ENCODE data around the gene GCNT1. TPM values are rescaled to one million over a fixed set of nuclear protein-coding genes. Genes with fewer than 3 reads are reported as not detected.
"Not testable (repeated sequence)": the region's sequence is repeated elsewhere in the genome, so short reads cannot be mapped to it uniquely, and the experiment has no call there.

The GCNT1 gene
- total RNA-seq, 1 donor from 2014 or later = 33.7 TPM

GRCh38 chr9:76425677-76426453, 33.1 kb upstream of the GCNT1 start:
- DNase-seq (ENCODE audit: low spot score) = no peak
- Mint-ChIP-seq H3K36me3 (ENCODE audit: low read depth, unreplicated experiment) (no peaks in the 10 kb centered on the region), H3K27ac (ENCODE audit: unreplicated experiment) (no peak overlapping the region), H3K9me3 (ENCODE audit: unreplicated experiment) (no peaks in the 10 kb centered on the region), H3K27me3 (ENCODE audit: unreplicated experiment) (no peaks in the 10 kb centered on the region), H3K4me3 (ENCODE audit: unreplicated experiment) (no peak overlapping the region), H3K4me1 (ENCODE audit: unreplicated experiment) (no peaks in the 10 kb centered on the region)
- TF ChIP-seq CTCF (IDR thresholded peaks at IDR 0.05; ENCODE audit: unreplicated experiment) = no peak

GRCh38 chr9:76426807-76427419, 32.1 kb upstream of the GCNT1 start:
- DNase-seq (ENCODE audit: low spot score) = no peak
- Mint-ChIP-seq H3K36me3 (ENCODE audit: low read depth, unreplicated experiment) (no peaks in the 10 kb centered on the region), H3K27ac (ENCODE audit: unreplicated experiment) (no peak overlapping the region), H3K27me3 (ENCODE audit: unreplicated experiment) (no peaks in the 10 kb centered on the region), H3K4me3 (ENCODE audit: unreplicated experiment) (no peak overlapping the region), H3K9me3 (ENCODE audit: unreplicated experiment) (no peaks in the 10 kb centered on the region), H3K4me1 (ENCODE audit: unreplicated experiment) (no peaks in the 10 kb centered on the region)
- no peak for TF ChIP-seq CTCF (IDR thresholded peaks at IDR 0.05; ENCODE audit: unreplicated experiment)

- no peak for TF ChIP-seq CTCF (IDR thresholded peaks at IDR 0.05; ENCODE audit: unreplicated experiment)
- no peaks in the 10 kb centered on the region for H3K36me3 Mint-ChIP-seq (ENCODE audit: low read depth, unreplicated experiment)
- H3K4me1 Mint-ChIP-seq (ENCODE audit: unreplicated experiment) = no peaks in the 10 kb centered on the region
Observed at GRCh38 chr9:76431601-76432000, 27.4 kb upstream of the GCNT1 start.

GRCh38 chr9:76433406-76433805, 25.6 kb upstream of the GCNT1 start:
- no peak for DNase-seq (ENCODE audit: low spot score)
- no peak for TF ChIP-seq CTCF (IDR thresholded peaks at IDR 0.05; ENCODE audit: unreplicated experiment)
- peaks cover 1% of the 10 kb centered on the region for H3K27me3 Mint-ChIP-seq (ENCODE audit: unreplicated experiment)
- no peaks in the 10 kb centered on the region for H3K9me3 Mint-ChIP-seq (ENCODE audit: unreplicated experiment)
- H3K36me3 Mint-ChIP-seq (ENCODE audit: low read depth, unreplicated experiment) = no peaks in the 10 kb centered on the region
- H3K27ac Mint-ChIP-seq (ENCODE audit: unreplicated experiment) = no peak overlapping the region
- H3K4me1 Mint-ChIP-seq (ENCODE audit: unreplicated experiment) = no peaks in the 10 kb centered on the region
- H3K4me3 Mint-ChIP-seq (ENCODE audit: unreplicated experiment) = no peak overlapping the region

More at GRCh38 chr9:76431601-76432000, 27.4 kb upstream of the GCNT1 start:
- Mint-ChIP-seq H3K9me3 (ENCODE audit: unreplicated experiment) (no peaks in the 10 kb centered on the region), H3K27ac (ENCODE audit: unreplicated experiment) (no peak overlapping the region), H3K4me3 (ENCODE audit: unreplicated experiment) (no peak overlapping the region), H3K27me3 (ENCODE audit: unreplicated experiment) (peaks cover 1% of the 10 kb centered on the region)
- DNase-seq (ENCODE audit: low spot score) = no peak

- Mint-ChIP-seq H3K27me3 (ENCODE audit: unreplicated experiment) (peaks cover 1% of the 10 kb centered on the region), H3K27ac (ENCODE audit: unreplicated experiment) (no peak overlapping the region), H3K9me3 (ENCODE audit: unreplicated experiment) (no peaks in the 10 kb centered on the region), H3K36me3 (ENCODE audit: low read depth, unreplicated experiment) (no peaks in the 10 kb centered on the region), H3K4me1 (ENCODE audit: unreplicated experiment) (no peaks in the 10 kb centered on the region), H3K4me3 (ENCODE audit: unreplicated experiment) (no peak overlapping the region)
- no peak for TF ChIP-seq CTCF (IDR thresholded peaks at IDR 0.05; ENCODE audit: unreplicated experiment)
- no peak for DNase-seq (ENCODE audit: low spot score)
Observed at GRCh38 chr9:76433836-76434235, 25.1 kb upstream of the GCNT1 start.

- not testable (repeated sequence) for H3K4me3 Mint-ChIP-seq (ENCODE audit: unreplicated experiment); H3K36me3 Mint-ChIP-seq (ENCODE audit: low read depth, unreplicated experiment)
Observed at GRCh38 chr9:76434897-76435296, 24.1 kb upstream of the GCNT1 start.

GRCh38 chr9:76437017-76437699, 21.8 kb upstream of the GCNT1 start:
- not testable (repeated sequence) for DNase-seq (ENCODE audit: low spot score); H3K36me3 Mint-ChIP-seq (ENCODE audit: low read depth, unreplicated experiment); H3K27me3 Mint-ChIP-seq (ENCODE audit: unreplicated experiment); H3K4me3 Mint-ChIP-seq (ENCODE audit: unreplicated experiment); H3K27ac Mint-ChIP-seq (ENCODE audit: unreplicated experiment); H3K4me1 Mint-ChIP-seq (ENCODE audit: unreplicated experiment); H3K9me3 Mint-ChIP-seq (ENCODE audit: unreplicated experiment)

More at GRCh38 chr9:76434897-76435296, 24.1 kb upstream of the GCNT1 start:
- H3K9me3 Mint-ChIP-seq (ENCODE audit: unreplicated experiment); H3K4me1 Mint-ChIP-seq (ENCODE audit: unreplicated experiment); H3K27ac Mint-ChIP-seq (ENCODE audit: unreplicated experiment); DNase-seq (ENCODE audit: low spot score); H3K27me3 Mint-ChIP-seq (ENCODE audit: unreplicated experiment): not testable (repeated sequence)
